PC-3 (cell line): ENCODE results near the gene SLC27A4. TPM values are rescaled to one million over a fixed set of nuclear protein-coding genes. Genes with fewer than 3 reads are reported as not detected.

ENCODE experiments used
- ATAC-seq: fragments of 200-7000 bp; cut with Tn5 transposase; 2 replicates; pipeline ENCODE4 v1.9.1; 2020; ENCODE audit warnings: mild to moderate bottlenecking, moderate library complexity
- BruUV-seq: library from RNA; stranded (reverse); fragments of 400-500 nt; replicated peaks from 2 replicates; lab custom pipeline; 2021; lab: Mats Ljungman, UMichigan
- CTCF ChIA-PET: fragments of 300-600 bp; sonication (Branson Sonifier 250); formaldehyde crosslinking; loops from one replicate; lab custom pipeline; 2022; ENCODE audit warnings: antibody characterized with exemption; lab: Charles Lee
- POLR2A ChIA-PET: fragments of 300-600 bp; sonication (Branson Sonifier 250); formaldehyde crosslinking; loops from one replicate; lab custom pipeline; 2022; ENCODE audit warnings: antibody characterized with exemption; ENCODE audit not compliant: unreplicated experiment; lab: Charles Lee
- DNase-seq: peaks from one replicate; pipeline ENCODE4 v3.0.0-alpha.2; 2015
- H2AFZ ChIP-seq: fragments of 300-600 bp; sonication (generic); 2 replicates; pipeline ENCODE4 v1.6.0; 2016; ENCODE audit warnings: antibody characterized with exemption, low read length
- H3F3A ChIP-seq: fragments of 300-600 bp; sonication (generic); one replicate; pipeline ENCODE4 v1.6.0; 2017; ENCODE audit warnings: antibody characterized with exemption, low read length, control low read depth, mild to moderate bottlenecking; ENCODE audit not compliant: unreplicated experiment
- H3K27ac ChIP-seq: fragments of 300-600 bp; sonication (generic); 2 replicates; pipeline ENCODE4 v1.5.1; 2016; ENCODE audit warnings: mild to moderate bottlenecking, low read length
- H3K27me3 ChIP-seq: fragments of 300-600 bp; sonication (generic); 2 replicates; pipeline ENCODE4 v1.6.1; 2016; ENCODE audit warnings: low read length, mixed read lengths
- H3K36me3 ChIP-seq: fragments of 300-600 bp; sonication (generic); 2 replicates; pipeline ENCODE4 v1.6.1; 2016; ENCODE audit warnings: low read depth, mixed run types, low read length, mixed read lengths
- H3K4me1 ChIP-seq: fragments of 300-600 bp; sonication (generic); 2 replicates; pipeline ENCODE4 v1.5.1; 2016; ENCODE audit warnings: low read length; ENCODE audit not compliant: insufficient read depth
- H3K4me2 ChIP-seq: fragments of 300-600 bp; sonication (generic); 2 replicates; pipeline ENCODE4 v1.6.0; 2016; ENCODE audit warnings: low read length
- H3K4me3 ChIP-seq: fragments of 300-600 bp; sonication (generic); 2 replicates; pipeline ENCODE4 v1.5.1; 2016; ENCODE audit warnings: mild to moderate bottlenecking, low read length, mixed read lengths
- H3K79me2 ChIP-seq: fragments of 300-600 bp; sonication (generic); 2 replicates; pipeline ENCODE4 v1.6.1; 2017; ENCODE audit warnings: low read length, mixed read lengths
- H3K9ac ChIP-seq: fragments of 300-600 bp; sonication (generic); 2 replicates; pipeline ENCODE4 v1.6.0; 2016; ENCODE audit warnings: mild to moderate bottlenecking, low read length
- H3K9me2 ChIP-seq: fragments of 300-600 bp; sonication (generic); replicated peaks from 2 replicates; pipeline ENCODE4 v1.6.1; 2016; ENCODE audit warnings: mixed run types, low read length, mixed read lengths
- H3K9me3 ChIP-seq: fragments of 300-600 bp; sonication (generic); 2 replicates; pipeline ENCODE4 v1.6.1; 2016; ENCODE audit warnings: low read length, mixed read lengths
- H4K20me1 ChIP-seq: fragments of 300-600 bp; sonication (generic); 2 replicates; pipeline ENCODE4 v1.6.1; 2016; ENCODE audit warnings: low read length, mixed read lengths
- CTCF ChIP-seq: fragments of 300-600 bp; sonication (generic); conservative IDR thresholded peaks from 2 replicates; pipeline ENCODE4 v1.5.1; 2017; ENCODE audit warnings: antibody characterized with exemption, low read depth, mild to moderate bottlenecking, low read length
- EZH2 ChIP-seq: fragments of 300-600 bp; sonication (generic); IDR thresholded peaks from one replicate; pipeline ENCODE4 v1.6.1; 2017; ENCODE audit warnings: antibody characterized with exemption, mild to moderate bottlenecking, low read length; ENCODE audit not compliant: unreplicated experiment
- EZH2phosphoT487 ChIP-seq: fragments of 300-600 bp; sonication (generic); IDR thresholded peaks from 2 replicates; pipeline ENCODE4 v1.6.1; 2018; ENCODE audit warnings: mild to moderate bottlenecking, antibody characterized with exemption, low read length, borderline replicate concordance
- intact Hi-C: fragments of 100-400 bp; cut with micrococcal nuclease; formaldehyde crosslinking; loops from 2 replicates; pipeline ENCODE4 v1.9.0; 2023
- total RNA-seq: library from RNA; depleted of rRNA; stranded (reverse); fragments of >200 nt; gene quantifications from 2 replicates; pipeline ENCODE4 v1.2.3, GENCODE V29; 2014

Gene SLC27A4
- total RNA-seq, 1 experiment from 2014 or later: 39.1 TPM

- Histone ChIP-seq H3K27ac (no peak overlapping the region), H3K4me3 (peak overlapping the region; percentile 85), H3K36me3 (peaks cover 4% of the 10 kb centered on the region; the same call in 1 of the 2 replicates), H2AFZ (no peak overlapping the region), H3K9ac (peak overlapping the region; percentile 95), H3K4me2 (peak overlapping the region; percentile 85), H3F3A (no peaks in the 10 kb centered on the region), H3K9me3 (no peaks in the 10 kb centered on the region), H3K9me2 (no peaks in the 10 kb centered on the region), H3K27me3 (no peaks in the 10 kb centered on the region), H3K4me1 (peaks cover 6% of the 10 kb centered on the region; the same call in 1 of the 2 replicates), H4K20me1 (no peaks in the 10 kb centered on the region), H3K79me2 (peaks cover 41% of the 10 kb centered on the region)
- CTCF ChIA-PET: no interaction called here
- BruUV-seq: no TSS peak
- DNase-seq (no peak), ATAC-seq (no peak)
- TF ChIP-seq EZH2phosphoT487: no peak
- no peak for TF ChIP-seq EZH2
- TF ChIP-seq CTCF: no peak
- intact Hi-C loops: loop anchor here (2.0 kb wide), 2 partner anchors 17 to 29 kb away; partner anchors contain the start of gene SLC27A4
- POLR2A ChIA-PET: no interaction called here
These were observed 16.5 kb upstream of the SLC27A4 start for GRCh38 chr9:128323791-128324190.

GRCh38 chr9:128324401-128324800 lies 15.9 kb upstream of the SLC27A4 start:
- no peaks in the 10 kb centered on the region for H3K9me2 ChIP-seq
- no peaks in the 10 kb centered on the region for H3F3A ChIP-seq
- H3K27ac ChIP-seq: no peak overlapping the region
- DNase-seq (no peak), ATAC-seq (no peak)
- H2AFZ ChIP-seq: no peak overlapping the region
- POLR2A ChIA-PET: no interaction called here
- H3K4me3 ChIP-seq: no peak overlapping the region
- intact Hi-C loops: no loop called here
- H3K79me2 ChIP-seq: peaks cover 41% of the 10 kb centered on the region
- no peaks in the 10 kb centered on the region for H4K20me1 ChIP-seq
- peaks cover 6% of the 10 kb centered on the region; the same call in 1 of the 2 replicates for H3K4me1 ChIP-seq
- no TSS peak for BruUV-seq
- no peak for TF ChIP-seq CTCF
- no peak for TF ChIP-seq EZH2
- TF ChIP-seq EZH2phosphoT487: no peak
- peaks cover 4% of the 10 kb centered on the region; the same call in 1 of the 2 replicates for H3K36me3 ChIP-seq
- no peak overlapping the region for H3K9ac ChIP-seq
- H3K27me3 ChIP-seq: no peaks in the 10 kb centered on the region
- CTCF ChIA-PET: no interaction called here
- no peaks in the 10 kb centered on the region for H3K9me3 ChIP-seq
- H3K4me2 ChIP-seq: peak overlapping the region; percentile 85; the same call in 1 of the 2 replicates

- CTCF ChIA-PET: no interaction called here
- BruUV-seq: no TSS peak
- no peaks in the 10 kb centered on the region for H3K9me2 ChIP-seq
- H3K4me3 ChIP-seq: no peak overlapping the region
- H3K9ac ChIP-seq: no peak overlapping the region
- H3K36me3 ChIP-seq: peaks cover 4% of the 10 kb centered on the region; the same call in 1 of the 2 replicates
- DNase-seq: no peak
- no peaks in the 10 kb centered on the region for H4K20me1 ChIP-seq
- intact Hi-C loops: no loop called here
- H3K79me2 ChIP-seq: peaks cover 41% of the 10 kb centered on the region
- POLR2A ChIA-PET: no interaction called here
- TF ChIP-seq EZH2phosphoT487 (no peak), EZH2 (no peak), CTCF (no peak)
- no peak overlapping the region for H3K4me2 ChIP-seq
- H3K27me3 ChIP-seq: no peaks in the 10 kb centered on the region
- H3K27ac ChIP-seq: no peak overlapping the region
- ATAC-seq: no peak
- H3K4me1 ChIP-seq: peaks cover 6% of the 10 kb centered on the region; the same call in 1 of the 2 replicates
- no peaks in the 10 kb centered on the region for H3F3A ChIP-seq
- no peaks in the 10 kb centered on the region for H3K9me3 ChIP-seq
- no peak overlapping the region for H2AFZ ChIP-seq
These were observed 14.7 kb upstream of the SLC27A4 start for GRCh38 chr9:128325629-128326028.
